Osteoblast (primary cell): ENCODE data around the gene RNF225. TPM values are rescaled to one million over a fixed set of nuclear protein-coding genes. Genes with fewer than 3 reads are reported as not detected.
"Not testable (repeated sequence)": the region's sequence is repeated elsewhere in the genome, so short reads cannot be mapped to it uniquely, and the experiment has no call there.

Source experiments
- DNase-seq: peaks from one replicate; pipeline ENCODE4 v3.0.0; 2011; ENCODE audit warnings: low spot score, mixed read lengths; ENCODE audit not compliant: insufficient read length; ENCODE audit errors: missing footprints
- H2AFZ ChIP-seq: 2 replicates; pipeline ENCODE4 v1.6.0; 2011; ENCODE audit warnings: mild to moderate bottlenecking, low read length
- H3K27ac ChIP-seq: 2 replicates; pipeline ENCODE4 v1.5.1; 2011; ENCODE audit warnings: mild to moderate bottlenecking, low read depth, low read length, moderate library complexity
- H3K27me3 ChIP-seq: 2 replicates; pipeline ENCODE4 v1.6.0; 2012; ENCODE audit warnings: mild to moderate bottlenecking, control low read depth, inconsistent platforms, low read length, moderate library complexity; ENCODE audit not compliant: insufficient read depth
- H3K36me3 ChIP-seq: 2 replicates; pipeline ENCODE4 v1.5.1; 2011; ENCODE audit warnings: mild to moderate bottlenecking, low read length, control low read depth, moderate library complexity; ENCODE audit not compliant: insufficient read depth
- H3K4me1 ChIP-seq: 2 replicates; pipeline ENCODE4 v1.5.1; 2011; ENCODE audit warnings: mild to moderate bottlenecking, low read length, control low read depth, moderate library complexity; ENCODE audit not compliant: insufficient read depth
- H3K4me2 ChIP-seq: 2 replicates; pipeline ENCODE4 v1.6.0; 2011; ENCODE audit warnings: mild to moderate bottlenecking, low read length; ENCODE audit not compliant: insufficient read depth
- H3K4me3 ChIP-seq: fragments of 200-600 bp; sonication (generic); 3 replicates; pipeline ENCODE4 v1.5.1; 2012; ENCODE audit warnings: mild to moderate bottlenecking, low read length, inconsistent platforms; ENCODE audit not compliant: insufficient read depth
- H3K79me2 ChIP-seq: 2 replicates; pipeline ENCODE4 v1.6.0; 2012; ENCODE audit warnings: mild to moderate bottlenecking, low read length, control low read depth, inconsistent platforms; ENCODE audit not compliant: insufficient read depth
- H3K9me3 ChIP-seq: 2 replicates; pipeline ENCODE4 v1.5.1; 2011; ENCODE audit warnings: low read depth, low read length, control low read depth
- H4K20me1 ChIP-seq: 2 replicates; pipeline ENCODE4 v1.6.0; 2012; ENCODE audit warnings: mild to moderate bottlenecking, low read length, control low read depth; ENCODE audit not compliant: insufficient read depth
- CTCF ChIP-seq: IDR thresholded peaks from 2 replicates; pipeline ENCODE4 v1.5.1; 2011; ENCODE audit warnings: mild to moderate bottlenecking, low read depth, low read length, moderate library complexity; ENCODE audit errors: extremely low read depth
- total RNA-seq: library from RNA; depleted of rRNA; stranded (reverse); fragments of >200 nt; gene quantifications from 2 replicates; pipeline ENCODE4 v1.2.3, GENCODE V29; 2012

RNF225 gene
- not detected in 2 replicates for total RNA-seq

GRCh38 chr19:58395220-58395978 is at the start of gene RNF225:
Gene RNF225, plus strand, starts transcription at chr19:58395656. Its CDS starts 434 bp downstream, at chr19:58396090.
- Histone ChIP-seq H3K4me2 (no peak within 1 kb of the TSS), H3K4me1 (peaks cover 2% of the 10 kb centered on the region), H3K4me3 (peak within 1 kb of the TSS; percentile 28), H2AFZ (no peak within 1 kb of the TSS), H4K20me1 (peaks cover 39% of the 10 kb centered on the region), H3K27ac (no peak within 1 kb of the TSS), H3K36me3 (peaks cover 41% of the 10 kb centered on the region), H3K27me3 (peaks cover 9% of the 10 kb centered on the region), H3K79me2 (peaks cover 7% of the 10 kb centered on the region), H3K9me3 (no peaks in the 10 kb centered on the region)
- DNase-seq = peak; percentile 84
- no peak for TF ChIP-seq CTCF

- H3K4me1 ChIP-seq = no peaks in the 10 kb centered on the region
- no peaks in the 10 kb centered on the region for H4K20me1 ChIP-seq
- H3K4me2 ChIP-seq = peak overlapping the region; percentile 74
- peak overlapping the region; percentile 73 for H3K4me3 ChIP-seq
- H2AFZ ChIP-seq = peak overlapping the region; percentile 35
- H3K27ac ChIP-seq = no peak overlapping the region
- TF ChIP-seq CTCF = no peak
- H3K79me2 ChIP-seq = no peaks in the 10 kb centered on the region
- H3K9me3 ChIP-seq = no peaks in the 10 kb centered on the region
- H3K36me3 ChIP-seq = no peaks in the 10 kb centered on the region
- H3K27me3 ChIP-seq = peaks cover 27% of the 10 kb centered on the region
- DNase-seq = peak; percentile 95
Observed at GRCh38 chr19:58346961-58347929, 48.2 kb upstream of the RNF225 start.

GRCh38 chr19:58348080-58348479 is 47.4 kb upstream of the RNF225 start:
- H3K4me3 ChIP-seq = peak overlapping the region; percentile 73
- not testable (repeated sequence) for H3K9me3 ChIP-seq, H3K4me1 ChIP-seq, H2AFZ ChIP-seq, H3K27ac ChIP-seq, H3K79me2 ChIP-seq, H4K20me1 ChIP-seq, H3K36me3 ChIP-seq
- peaks cover 27% of the 10 kb centered on the region for H3K27me3 ChIP-seq
- peak; percentile 53 for DNase-seq
- H3K4me2 ChIP-seq = peak overlapping the region; percentile 74

GRCh38 chr19:58349590-58349989 is 45.9 kb upstream of the RNF225 start:
- H2AFZ ChIP-seq = no peak overlapping the region
- peaks cover 27% of the 10 kb centered on the region for H3K27me3 ChIP-seq
- H3K4me2 ChIP-seq = peak overlapping the region; percentile 45
- H3K27ac ChIP-seq = no peak overlapping the region
- no peak for DNase-seq
- no peak for TF ChIP-seq CTCF
- H3K4me3 ChIP-seq = no peak overlapping the region
- no peaks in the 10 kb centered on the region for H3K36me3 ChIP-seq
- no peaks in the 10 kb centered on the region for H3K9me3 ChIP-seq
- H4K20me1 ChIP-seq = no peaks in the 10 kb centered on the region
- no peaks in the 10 kb centered on the region for H3K79me2 ChIP-seq
- H3K4me1 ChIP-seq = no peaks in the 10 kb centered on the region
